NCI-H510A treated with DMSO at 0.1 percent for 48 hours (cell line): Measurements from ENCODE around the gene PCED1A.

Experiments used
- DNase-seq: peaks from one replicate; lab custom pipeline; 2025; lab: John Stamatoyannopoulos, UW

Gene PCED1A

DNA sequence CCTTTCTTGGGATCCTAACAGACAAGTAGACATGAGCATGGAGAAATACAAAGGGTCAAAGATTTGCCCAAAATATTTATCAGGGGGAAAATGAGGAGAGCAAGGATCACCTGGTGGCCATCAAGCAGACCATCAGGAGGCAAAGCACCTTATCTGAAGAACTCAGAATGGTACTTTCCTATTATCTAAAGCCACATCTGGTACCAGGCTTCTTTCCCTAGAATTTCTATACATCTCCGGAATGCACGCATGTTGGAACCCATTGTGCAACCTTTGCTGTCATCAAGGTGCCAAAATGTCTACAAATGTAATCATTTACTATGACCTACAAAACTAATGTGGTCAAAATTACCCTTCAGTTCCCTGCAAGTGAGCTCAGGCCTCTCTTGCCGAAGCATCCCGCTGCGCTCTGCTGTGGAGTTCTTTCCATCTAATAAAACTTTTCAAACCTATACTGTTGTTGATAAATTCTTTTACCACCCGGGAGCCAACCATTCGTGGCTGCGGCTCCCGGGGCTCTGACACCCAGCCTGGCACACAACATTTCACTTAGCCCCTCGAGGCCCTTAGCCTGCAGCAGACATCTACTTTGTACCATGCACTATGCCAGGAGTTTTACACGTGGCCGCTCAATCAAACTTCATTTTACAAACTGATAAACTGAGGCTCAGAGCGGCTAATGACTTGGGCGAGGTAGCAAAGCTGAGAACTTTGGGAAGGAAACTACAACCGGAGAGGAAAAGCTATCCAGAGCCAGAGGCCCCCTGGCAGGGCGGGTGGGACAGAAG is 36.2 kb downstream of the PCED1A start:
- no peak for DNase-seq

DNA sequence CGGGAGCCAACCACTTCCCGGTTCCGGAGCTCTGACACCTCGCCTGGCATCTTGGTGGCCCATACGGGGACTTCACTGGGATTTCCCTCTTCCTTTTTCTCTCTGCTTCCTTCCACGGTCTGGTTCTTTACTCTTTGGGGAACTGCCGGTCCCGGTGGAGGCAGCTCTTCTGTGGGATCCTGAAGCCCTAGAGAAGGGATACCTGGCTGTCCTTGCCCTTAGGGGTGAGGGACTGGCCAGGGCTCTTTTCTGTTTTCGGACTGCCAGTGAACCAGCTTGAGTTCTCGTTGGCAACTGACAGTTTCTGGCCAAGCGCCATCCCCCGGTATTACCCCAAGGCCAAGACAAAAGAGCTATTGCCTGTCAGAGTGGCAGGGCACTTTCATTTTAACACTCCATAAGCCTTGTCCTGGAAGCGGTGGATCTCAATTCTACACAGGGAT is 39.1 kb downstream of the PCED1A start:
- no peak for DNase-seq

DNA sequence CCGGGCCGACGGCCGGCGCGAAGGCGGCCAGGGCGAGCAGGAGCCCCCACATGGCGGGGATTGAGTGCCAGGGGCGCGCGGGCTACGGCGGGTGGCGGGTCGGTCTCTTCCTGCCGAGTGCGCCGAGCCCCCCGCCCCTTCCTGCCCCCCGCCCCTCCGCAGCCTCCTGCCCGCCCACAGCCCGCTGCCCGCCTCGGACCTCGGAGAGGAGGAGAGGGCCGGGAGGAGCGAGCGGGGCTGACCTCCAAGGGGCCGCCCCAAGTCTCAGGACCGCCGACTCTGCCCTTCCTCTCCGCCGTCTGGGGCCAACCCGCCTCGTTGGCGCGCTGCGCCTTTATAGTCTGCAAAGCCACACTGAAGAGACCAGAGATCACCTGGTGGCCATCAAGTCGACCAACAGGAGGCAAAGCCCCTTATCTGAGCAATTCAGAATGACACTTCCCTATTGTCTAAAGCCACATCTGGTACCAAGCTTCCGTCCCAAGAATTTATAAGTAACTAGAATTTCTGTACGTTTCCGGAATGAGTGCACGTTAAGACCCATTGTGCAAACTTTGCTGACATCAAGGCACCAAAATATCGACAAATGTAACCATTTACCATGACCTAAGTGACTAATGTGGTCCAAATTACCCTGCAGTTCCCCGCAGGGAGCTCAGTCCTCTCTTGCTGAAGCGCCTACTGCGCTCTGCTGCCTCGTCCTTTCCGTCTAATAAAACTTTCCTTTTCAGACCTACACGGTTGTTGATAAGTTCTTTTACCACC is 39.8 kb downstream of the PCED1A start, which contains the start of gene CPXM1:
Gene CPXM1, minus strand, starts transcription at position 107 of the 765 bp plus-strand sequence. Its CDS starts 55 bp downstream, at position 52.
- peak; percentile 58 for DNase-seq

GRCh38 chr20:2799688-2800520 is 40.6 kb downstream of the PCED1A start:
- DNase-seq, result no peak

- no peak for DNase-seq
These were observed 41.2 kb downstream of the PCED1A start for GRCh38 chr20:2799271-2799670.

GRCh38 chr20:2798814-2799213 is 41.6 kb downstream of the PCED1A start:
- DNase-seq, result peak; percentile 33

GRCh38 chr20:2798095-2798805 is 42.2 kb downstream of the PCED1A start:
- DNase-seq, result no peak

- DNase-seq, result no peak
These were observed 43.1 kb downstream of the PCED1A start for GRCh38 chr20:2797136-2797983.

DNA sequence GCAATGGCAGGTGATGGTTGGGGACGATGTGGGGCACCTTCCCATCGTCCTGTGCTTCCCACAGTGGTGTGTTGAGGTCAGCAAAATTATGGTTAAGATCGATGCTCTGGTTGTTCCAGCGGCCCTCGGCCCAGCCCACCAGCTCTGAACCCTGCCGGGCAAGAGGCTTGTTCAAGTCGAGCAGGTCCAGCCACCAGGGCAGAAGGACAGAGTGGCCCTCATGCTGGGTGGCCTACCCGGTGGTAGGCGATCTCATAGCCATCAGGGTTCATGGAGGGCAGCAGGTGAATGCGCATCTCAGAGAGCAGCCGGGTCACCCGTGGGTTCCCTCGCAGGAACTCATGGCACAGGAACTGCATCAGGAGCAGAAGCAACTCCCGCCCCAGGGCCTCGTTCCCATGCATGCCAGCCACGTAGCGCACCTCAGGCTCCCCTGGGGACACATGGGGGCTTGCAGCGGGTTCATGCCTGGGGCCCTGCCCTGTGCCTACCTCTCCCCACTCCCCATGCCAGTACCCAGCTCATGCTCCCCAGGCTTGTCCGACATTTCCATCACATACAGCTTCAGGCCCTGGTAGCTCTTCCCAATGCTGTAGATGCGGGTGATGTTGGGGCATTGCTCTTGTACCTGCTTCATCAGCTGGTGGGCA is 44.3 kb downstream of the PCED1A start:
- DNase-seq, result no peak

DNA sequence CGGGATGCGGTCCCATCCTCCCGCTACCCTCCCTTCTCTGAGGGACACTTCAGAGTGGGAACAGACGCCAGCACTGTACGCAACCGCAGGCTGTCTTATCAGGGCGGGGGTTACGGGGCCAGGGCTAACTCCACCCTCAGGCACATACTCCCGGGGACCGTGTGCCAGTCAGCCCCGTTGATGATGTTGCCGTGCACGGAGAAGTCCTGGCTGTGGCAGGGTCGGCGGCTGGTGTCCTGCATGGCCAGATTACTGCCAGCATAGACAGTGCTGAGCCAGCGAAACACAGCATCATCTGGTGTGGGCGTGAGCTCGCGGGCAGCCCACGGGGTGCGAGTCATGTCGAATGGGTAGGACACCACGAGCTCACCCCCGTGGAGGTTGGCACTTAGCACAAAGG is 45.0 kb downstream of the PCED1A start:
- no peak for DNase-seq

DNA sequence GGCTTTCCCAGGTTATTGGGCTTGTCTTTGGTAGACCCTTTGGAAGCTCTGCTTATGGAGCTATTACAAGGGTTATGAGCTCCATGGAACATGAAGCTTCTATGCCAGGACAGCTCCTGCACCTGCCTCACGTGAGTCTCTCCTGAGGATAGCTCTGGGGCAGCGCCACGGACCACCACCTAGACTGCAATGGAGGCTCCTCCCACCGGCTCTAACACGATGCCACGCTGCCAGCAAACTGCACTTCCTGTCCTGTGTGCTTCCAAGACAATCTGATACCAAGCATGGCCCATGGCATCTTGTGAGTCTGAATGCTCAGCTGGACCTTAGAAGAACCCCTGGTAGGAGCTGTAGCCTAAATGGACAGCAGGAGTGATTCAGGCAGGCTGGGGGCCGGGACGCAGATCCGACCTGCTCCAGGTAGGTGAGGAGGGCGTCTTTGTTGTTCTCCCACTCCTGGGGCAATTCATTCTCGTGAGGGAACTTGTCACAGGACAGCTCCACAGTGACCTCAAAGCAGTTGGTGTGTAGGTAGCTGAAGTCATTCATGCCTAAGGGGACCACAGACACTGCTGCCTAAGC is 45.5 kb downstream of the PCED1A start:
- DNase-seq, result no peak

- no peak for DNase-seq
These were observed 46.2 kb downstream of the PCED1A start for GRCh38 chr20:2794202-2794748.

- no peak for DNase-seq
These were observed 47.0 kb downstream of the PCED1A start for GRCh38 chr20:2793471-2793870.
